ENCODE measurements around the gene KIAA0930.

KIAA0930 gene

GRCh38 chr22:45172881-45173585, 67.7 kb downstream of the KIAA0930 start:
- no peak for DNase-seq (ENCODE audit: low read depth)

GRCh38 chr22:45171830-45172229, 68.9 kb downstream of the KIAA0930 start:
- no peak for DNase-seq (ENCODE audit: low read depth)

- DNase-seq (ENCODE audit: low read depth) = no peak
These were observed 70.9 kb downstream of the KIAA0930 start for GRCh38 chr22:45169591-45170466.

DNA sequence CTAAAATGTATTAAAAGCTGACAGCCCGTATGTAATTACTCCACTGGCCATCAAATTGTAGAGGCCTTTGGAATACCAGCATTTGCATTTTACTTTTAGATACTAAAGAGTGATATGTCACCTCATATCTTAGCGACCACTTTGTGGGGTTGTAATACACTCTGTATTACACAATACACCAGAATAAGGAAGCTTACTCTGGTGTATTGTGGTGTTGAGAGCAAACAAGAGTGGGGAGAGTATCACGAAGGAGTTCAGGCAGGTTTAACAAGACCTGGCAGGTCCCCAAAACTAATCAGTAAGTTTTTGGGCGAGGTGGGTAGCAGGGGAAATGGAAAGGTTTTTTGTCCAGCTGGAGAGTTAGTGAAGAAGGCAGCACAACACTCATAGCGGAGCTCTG, 73.8 kb downstream of the KIAA0930 start:
- no peak for DNase-seq (ENCODE audit: low read depth)

DNA sequence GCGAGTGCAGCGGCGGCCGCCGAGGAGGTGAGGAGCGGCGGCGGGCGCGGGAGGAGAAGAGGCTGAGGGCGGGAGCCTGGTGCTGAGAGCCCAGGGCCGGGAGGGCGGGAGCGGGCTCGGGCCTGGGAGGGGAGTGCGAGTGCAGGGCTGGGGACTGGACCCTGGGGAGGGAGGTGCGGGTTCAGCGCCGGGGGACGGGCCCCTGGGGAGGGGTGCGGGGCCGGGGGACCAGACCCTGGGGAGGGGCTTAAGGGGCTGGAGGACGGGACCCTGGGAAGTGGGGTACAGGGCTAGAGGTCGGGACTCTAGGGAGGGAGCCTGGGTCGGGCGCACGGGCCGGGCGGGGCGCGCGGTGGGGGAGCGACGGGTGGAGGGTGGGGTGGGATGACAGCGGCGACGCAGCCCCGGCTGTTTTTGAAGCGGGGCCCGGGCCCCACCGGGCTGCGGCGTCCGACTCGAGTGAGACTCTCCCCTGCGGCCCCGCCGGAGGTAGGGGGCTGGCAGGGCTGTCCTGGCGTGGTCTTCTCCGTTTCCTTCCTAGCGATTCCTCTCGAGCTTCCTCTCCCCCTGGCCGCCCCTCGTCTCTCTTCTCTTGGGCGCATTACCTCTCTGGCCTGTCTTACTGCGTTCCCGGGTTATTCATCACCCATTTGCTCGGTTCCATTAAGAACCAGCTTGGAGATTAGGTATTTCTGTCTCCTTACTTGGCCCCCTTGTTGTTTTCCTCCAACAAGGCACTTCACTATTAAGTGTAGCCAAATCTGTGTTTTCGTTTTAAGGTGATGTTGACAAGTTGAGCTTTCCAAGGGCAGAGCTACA, 76.2 kb downstream of the KIAA0930 start:
- DNase-seq (ENCODE audit: low read depth) = peak; percentile 8

DNA sequence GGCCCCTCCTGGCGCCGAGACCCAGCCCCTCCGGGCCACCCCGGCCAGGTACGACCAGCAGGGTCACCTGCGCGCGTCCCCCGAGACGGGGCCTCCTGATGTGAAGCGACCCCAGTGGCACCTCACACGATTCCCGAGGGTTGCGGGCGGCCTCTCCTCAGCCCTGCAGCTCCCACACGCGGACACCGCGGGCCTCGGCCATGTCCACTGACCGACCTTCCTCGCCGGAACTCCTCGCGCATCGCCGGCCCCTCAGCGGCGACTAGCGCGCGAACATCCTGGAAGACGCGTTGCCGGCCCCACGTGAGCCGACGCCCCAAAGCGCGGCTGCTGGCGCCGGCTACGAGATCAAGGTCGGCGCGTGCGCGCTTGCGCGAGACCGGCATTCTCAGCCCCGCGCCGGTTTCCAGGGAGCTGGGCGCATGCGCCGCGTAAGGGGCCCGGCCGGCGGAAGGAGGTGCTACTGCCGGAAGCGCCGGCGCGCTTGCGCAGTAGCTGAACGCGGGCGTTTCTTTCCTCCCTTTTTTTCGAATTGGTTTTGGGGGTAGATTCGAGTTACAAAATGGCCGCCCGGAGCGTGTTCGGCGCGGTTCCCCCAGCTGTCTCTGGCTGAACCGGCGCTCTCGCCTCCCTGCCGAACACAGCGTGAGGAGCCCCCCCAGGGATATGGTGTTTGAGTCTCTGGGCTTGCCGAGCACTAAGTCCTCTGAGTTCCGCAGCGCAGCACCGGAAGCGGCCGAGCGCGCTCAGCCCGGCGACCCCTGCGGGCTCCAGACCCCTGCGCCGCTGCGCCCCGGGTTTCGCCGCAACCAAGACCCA, 77.0 kb downstream of the KIAA0930 start, which contains the start of gene NUP50:
TSS of gene NUP50 (plus strand) at position 475 of the 819 bp plus-strand sequence. CDS start 4,253 bp downstream, outside the sequence.
- peak; percentile 90 for DNase-seq (ENCODE audit: low read depth)

DNA sequence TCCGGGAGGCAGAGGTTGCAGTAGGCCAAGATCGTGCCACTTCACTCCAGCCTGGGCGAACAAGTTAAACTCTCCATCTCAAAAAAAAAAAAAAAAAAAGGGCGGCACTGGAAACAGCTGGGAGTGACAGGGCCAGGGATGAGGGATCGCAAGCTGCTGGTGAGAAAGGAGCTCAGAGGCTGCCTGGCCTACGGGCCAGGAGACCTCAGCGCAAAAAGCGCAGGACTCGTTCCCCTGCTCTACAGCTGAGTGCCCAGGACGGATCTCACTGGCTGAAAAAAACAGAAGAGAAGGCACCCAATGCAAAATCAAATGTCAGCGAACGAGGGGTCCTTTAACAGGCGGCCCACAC, 77.6 kb downstream of the KIAA0930 start:
- DNase-seq (ENCODE audit: low read depth) = no peak

- DNase-seq (ENCODE audit: low read depth) = no peak
These were observed 78.2 kb downstream of the KIAA0930 start for GRCh38 chr22:45162531-45162930.

DNA sequence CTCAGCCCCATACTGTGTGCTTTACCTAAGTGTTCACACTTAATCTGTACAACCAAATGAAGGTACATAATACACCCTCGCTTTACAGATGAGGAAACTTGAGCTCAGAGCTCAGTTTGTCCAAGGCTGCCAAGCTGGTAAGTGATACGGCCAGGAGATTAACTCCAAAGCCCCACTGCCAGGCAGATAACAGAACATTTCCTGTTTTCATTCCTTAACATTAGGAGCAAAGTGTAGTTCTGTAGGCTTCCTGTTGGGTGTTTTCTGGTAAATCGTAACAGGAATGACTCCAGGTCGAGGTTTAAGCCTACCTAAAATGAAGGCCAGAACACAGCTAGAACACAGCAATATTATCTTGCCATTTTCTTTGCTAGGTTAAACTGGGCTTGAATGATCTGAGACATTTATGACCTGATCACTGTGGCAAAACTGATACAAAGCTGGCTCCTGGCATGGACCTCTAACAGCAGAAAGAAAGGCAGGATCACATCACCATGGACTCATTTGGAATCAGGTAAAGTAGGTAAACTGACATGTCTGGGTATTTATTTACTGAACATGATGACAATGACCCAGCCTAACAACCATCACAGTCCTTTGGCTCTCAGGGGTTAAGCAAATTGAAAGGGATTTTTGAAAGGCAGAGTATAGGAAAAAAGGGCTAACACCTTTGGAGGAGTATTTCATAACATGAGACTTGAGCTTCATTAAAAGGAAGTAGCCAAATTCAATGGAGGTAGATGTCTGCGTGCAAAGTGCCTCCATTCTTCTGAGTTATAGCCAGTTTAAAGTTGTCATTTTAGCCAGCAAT, 80.8 kb downstream of the KIAA0930 start:
- DNase-seq (ENCODE audit: low read depth) = no peak

DNA sequence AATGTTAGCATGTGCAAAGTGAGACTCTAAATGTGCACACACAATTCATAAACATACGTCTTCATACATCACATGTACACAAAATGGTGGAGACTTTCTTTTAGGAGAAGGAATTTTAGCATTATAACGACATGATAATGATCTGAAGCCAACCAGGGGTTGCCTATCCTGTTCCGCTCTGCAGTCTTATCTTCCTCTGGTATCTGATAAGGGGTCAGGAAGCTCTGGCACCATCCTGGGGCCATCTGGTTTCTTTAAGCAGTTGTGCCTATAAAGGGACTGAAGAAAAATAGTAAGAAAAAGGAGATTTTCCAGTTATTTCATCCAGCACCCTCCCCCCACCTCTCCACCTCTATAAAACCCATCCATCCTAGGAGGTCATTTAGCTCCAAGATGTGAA, 82.8 kb downstream of the KIAA0930 start:
- DNase-seq (ENCODE audit: low read depth) = no peak

- no peak for DNase-seq (ENCODE audit: low read depth)
These were observed 85.4 kb downstream of the KIAA0930 start for GRCh38 chr22:45155050-45155840.

- no peak for DNase-seq (ENCODE audit: low read depth)
These were observed 86.3 kb downstream of the KIAA0930 start for GRCh38 chr22:45154383-45154782.

GRCh38 chr22:45151503-45151902, 89.2 kb downstream of the KIAA0930 start:
- no peak for DNase-seq (ENCODE audit: low read depth)

- no peak for DNase-seq (ENCODE audit: low read depth)
These were observed 90.6 kb downstream of the KIAA0930 start for GRCh38 chr22:45150139-45150538.

GRCh38 chr22:45149671-45150070, 91.0 kb downstream of the KIAA0930 start:
- no peak for DNase-seq (ENCODE audit: low read depth)

- no peak for DNase-seq (ENCODE audit: low read depth)
These were observed 95.8 kb downstream of the KIAA0930 start for GRCh38 chr22:45144916-45145315.

GRCh38 chr22:45142376-45142775, 98.3 kb downstream of the KIAA0930 start:
- no peak for DNase-seq (ENCODE audit: low read depth)

Data from stimulated activated CD8-positive, alpha-beta memory T cell treated with anti-CD3 and anti-CD28 coated beads, Interleukin-15, amount 100 ng/mL, for 1 hour (primary cell).